Measurements from ENCODE around the gene EXOC2. TPM values are rescaled to one million over a fixed set of nuclear protein-coding genes. Genes with fewer than 3 reads are reported as not detected.
A peak's percentile ranks its signal among the peaks of the same experiment; 100 is the strongest.

Gene EXOC2
- total RNA-seq, 1 donor from 2014 or later = 13.3 TPM

- intact Hi-C loops (cut with DNase I) = no loop called here
- DNase-seq (ENCODE audit: missing footprints) (no peak), ATAC-seq (no peak)
These were observed 196.3 kb downstream of the EXOC2 start for GRCh38 chr6:496649-497048.

- intact Hi-C loops (cut with DNase I) = no loop called here
- DNase-seq (ENCODE audit: missing footprints) = no peak
- ATAC-seq = no peak
These were observed 198.5 kb downstream of the EXOC2 start for GRCh38 chr6:494394-494793.

DNA sequence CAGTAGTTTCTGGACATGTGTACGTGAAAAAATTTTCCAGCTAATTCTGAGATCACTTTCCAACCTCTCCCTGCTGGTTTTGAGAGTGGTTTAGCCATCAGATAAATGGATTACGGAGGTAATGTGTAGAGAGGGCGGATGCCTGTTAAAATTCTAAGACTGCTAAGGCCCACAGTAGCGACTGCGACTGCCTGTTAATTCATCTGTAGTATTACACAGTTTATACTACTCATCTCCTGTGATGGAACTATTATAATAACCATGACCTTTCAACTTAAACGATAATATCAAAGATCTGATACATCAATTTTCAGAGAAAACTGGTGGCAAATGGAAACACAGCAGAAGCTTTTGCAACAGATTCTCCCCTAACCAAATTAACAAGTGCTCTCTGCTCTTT is 199.1 kb downstream of the EXOC2 start:
- ATAC-seq (no peak), DNase-seq (ENCODE audit: missing footprints) (no peak)
- intact Hi-C loops (cut with DNase I) = no loop called here

DNA sequence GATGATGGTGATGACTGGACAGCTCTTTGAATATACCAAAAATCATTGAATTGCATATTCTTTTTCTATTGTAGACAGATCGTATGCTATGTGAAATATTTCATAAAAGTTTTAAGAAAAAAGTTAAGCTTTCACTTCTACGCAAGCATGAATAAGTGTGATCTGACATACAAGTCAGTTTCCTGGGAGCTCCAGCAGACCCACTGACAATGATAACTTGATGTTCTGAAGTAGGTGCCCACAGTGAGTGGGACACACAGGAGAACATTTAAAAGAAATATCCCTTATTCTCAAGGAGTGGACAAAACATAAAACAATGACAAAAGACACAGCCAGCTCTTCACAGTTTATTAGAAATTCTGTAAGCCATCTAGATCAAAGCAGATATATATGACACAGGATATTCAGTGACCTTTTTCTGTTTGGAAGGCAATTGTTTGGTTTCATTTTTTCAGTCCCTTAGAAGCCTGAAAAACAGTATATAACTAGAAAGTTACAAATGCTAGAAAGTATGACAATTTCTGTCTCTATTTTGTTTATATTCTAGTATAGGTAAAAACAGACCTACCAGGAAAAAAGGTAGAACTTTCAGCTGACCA is 200.0 kb downstream of the EXOC2 start:
- no peak for ATAC-seq
- no peak for DNase-seq (ENCODE audit: missing footprints)
- intact Hi-C loops (cut with DNase I) = no loop called here

- ATAC-seq (no peak), DNase-seq (ENCODE audit: missing footprints) (no peak)
- intact Hi-C loops (cut with DNase I) = no loop called here
These were observed 200.8 kb downstream of the EXOC2 start for GRCh38 chr6:492178-492577.

GRCh38 chr6:491233-491632 is 201.7 kb downstream of the EXOC2 start:
- intact Hi-C loops (cut with DNase I) = no loop called here
- DNase-seq (ENCODE audit: missing footprints) (no peak), ATAC-seq (no peak)

DNA sequence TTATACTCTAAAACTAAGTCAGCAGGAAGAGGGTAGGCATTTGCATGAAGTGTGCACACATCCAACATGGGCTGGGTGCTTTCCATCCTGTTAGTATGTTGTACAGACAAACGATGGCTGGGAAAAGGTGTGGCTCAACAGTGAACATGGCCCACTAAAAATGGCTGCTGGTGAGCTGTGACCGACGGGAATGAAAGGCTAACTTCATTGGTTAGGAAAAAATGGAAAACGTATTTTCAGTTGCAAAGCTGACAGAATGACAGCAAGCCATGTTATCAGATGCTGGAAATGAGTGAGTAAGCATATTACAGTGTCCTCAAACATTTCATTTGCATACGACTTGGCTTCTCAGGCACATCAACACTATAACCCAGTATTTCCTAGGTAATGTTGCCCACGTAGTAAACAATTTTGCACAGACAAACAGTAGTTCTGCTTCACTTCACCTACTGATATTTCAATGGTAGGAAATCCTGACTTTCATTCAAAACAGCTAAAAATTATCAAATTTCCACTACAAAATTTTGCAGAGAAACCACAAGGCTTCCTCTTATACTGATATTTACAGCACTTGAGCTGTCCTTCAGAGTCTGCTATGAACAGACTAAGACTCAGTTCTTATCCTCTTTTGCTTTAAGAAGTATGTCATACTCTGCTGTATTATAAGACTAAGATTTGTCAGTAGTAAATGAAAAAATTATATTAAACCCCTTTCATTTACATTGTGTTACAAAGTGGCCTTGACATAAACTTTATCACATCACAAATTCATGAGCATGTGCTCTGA is 202.5 kb downstream of the EXOC2 start:
- ATAC-seq (no peak), DNase-seq (ENCODE audit: missing footprints) (no peak)
- intact Hi-C loops (cut with DNase I) = no loop called here

DNA sequence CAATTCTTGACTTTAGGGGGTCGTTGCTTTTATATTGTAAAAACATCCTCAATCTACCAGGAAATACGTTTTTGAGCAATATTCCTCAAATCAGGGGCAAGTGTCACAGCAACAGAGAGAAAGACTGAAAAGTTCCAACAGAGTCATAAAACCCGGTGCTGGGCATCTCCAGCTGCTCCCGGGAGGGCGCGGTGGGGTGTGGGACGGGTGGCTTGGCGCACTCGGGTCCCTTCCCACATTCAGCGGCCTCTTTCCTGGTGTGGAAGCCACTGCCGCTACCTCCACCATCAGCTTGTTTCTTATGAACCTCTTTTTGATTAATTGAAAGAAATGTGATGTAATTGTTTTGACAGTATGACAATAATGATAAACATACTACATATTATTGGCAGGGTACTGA is 203.2 kb downstream of the EXOC2 start:
- no peak for DNase-seq (ENCODE audit: missing footprints)
- intact Hi-C loops (cut with DNase I) = no loop called here

DNA sequence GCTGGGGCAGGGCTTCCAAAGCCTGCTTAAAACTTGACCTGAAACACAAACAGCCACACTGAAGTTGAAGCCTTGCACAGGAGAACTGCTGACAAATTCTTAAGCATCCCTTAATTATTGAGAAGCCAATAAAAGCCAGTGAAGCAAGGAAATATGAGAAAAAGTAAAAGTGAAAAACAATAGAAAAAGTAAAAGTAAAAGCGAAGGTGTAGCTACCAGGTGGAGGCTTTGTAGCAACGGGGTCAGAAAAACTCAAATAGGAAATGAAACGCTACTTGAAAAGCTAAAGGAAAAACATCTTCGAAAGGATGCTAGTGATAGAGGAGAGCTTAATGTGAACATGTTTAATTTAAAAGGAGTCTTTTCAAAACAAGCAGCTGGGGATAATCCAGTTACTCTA is 203.9 kb downstream of the EXOC2 start:
- DNase-seq (ENCODE audit: missing footprints) (no peak), ATAC-seq (no peak)
- intact Hi-C loops (cut with DNase I) = no loop called here

More for the DNA sequence above, 203.2 kb downstream of the EXOC2 start:
- ATAC-seq = no peak

DNA sequence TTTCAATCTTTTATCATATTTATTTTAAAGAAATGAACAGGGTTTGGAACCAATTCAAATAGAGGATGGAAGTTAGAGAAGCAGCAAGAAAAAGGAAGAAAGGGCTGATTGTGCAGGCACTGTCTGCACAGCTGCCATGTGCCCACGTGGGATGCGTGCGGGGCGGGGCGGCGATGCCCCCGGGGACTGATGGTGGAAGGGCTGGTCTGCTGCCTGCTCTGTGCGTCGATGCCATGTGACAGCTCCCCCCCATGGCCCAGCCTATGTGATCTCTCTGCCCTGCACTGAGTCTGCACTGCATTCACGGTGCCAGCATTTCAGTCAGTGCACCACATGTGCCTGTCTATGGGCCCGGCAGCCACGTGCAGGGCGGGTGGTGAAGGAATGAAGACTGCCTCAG is 205.0 kb downstream of the EXOC2 start:
- intact Hi-C loops (cut with DNase I) = no loop called here
- ATAC-seq (no peak), DNase-seq (ENCODE audit: missing footprints) (no peak)

- ATAC-seq (no peak), DNase-seq (ENCODE audit: missing footprints) (no peak)
- intact Hi-C loops (cut with DNase I) = no loop called here
These were observed 207.2 kb downstream of the EXOC2 start for GRCh38 chr6:485655-486170.

DNA sequence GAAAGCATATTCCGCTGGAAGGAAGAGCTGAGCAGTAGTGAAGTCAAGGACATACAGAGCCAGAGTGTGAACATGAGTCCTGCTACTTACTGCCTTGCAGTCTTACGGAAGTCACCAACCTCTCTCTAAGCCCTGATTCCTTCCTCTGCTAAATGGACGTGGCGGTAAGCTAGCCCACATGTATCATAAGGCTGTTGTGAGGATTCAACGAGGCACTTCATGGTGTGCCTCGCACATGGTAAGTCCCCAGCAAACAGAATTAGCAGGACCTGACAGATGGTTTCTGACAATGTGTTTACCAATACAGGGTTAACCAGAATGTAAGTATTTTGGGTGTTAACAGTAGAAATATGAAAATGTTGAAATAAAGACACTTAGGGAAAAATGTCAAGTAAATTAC is 208.2 kb downstream of the EXOC2 start:
- no peak for DNase-seq (ENCODE audit: missing footprints)
- intact Hi-C loops (cut with DNase I) = no loop called here
- no peak for ATAC-seq

GRCh38 chr6:484086-484745 is 208.7 kb downstream of the EXOC2 start:
- intact Hi-C loops (cut with DNase I) = no loop called here
- ATAC-seq = no peak
- DNase-seq (ENCODE audit: missing footprints) = no peak

DNA sequence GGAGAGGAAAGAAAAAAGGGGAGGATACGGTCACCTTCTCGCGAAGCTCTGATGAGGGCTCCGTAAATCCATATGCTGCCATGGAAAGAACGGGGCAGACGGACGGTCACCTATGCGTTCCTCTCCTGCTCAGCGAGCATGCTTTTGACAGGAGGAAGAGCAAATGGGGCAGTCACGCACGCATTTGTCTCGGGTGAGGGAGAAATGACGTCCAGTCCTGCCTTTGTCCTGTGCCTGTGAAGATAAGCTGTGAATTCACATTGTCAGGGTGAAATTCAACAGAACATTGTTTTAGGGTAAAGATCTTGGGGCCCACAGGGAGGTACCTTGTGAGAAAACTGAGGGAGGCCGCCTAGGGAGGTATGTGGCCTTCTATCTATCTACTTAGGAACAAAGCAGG is 217.6 kb downstream of the EXOC2 start:
- no peak for DNase-seq (ENCODE audit: missing footprints)
- ATAC-seq = no peak
- intact Hi-C loops (cut with DNase I) = no loop called here

GRCh38 chr6:474453-475185 is 218.3 kb downstream of the EXOC2 start:
- intact Hi-C loops (cut with DNase I) = no loop called here
- DNase-seq (ENCODE audit: missing footprints) (no peak), ATAC-seq (no peak)

DNA sequence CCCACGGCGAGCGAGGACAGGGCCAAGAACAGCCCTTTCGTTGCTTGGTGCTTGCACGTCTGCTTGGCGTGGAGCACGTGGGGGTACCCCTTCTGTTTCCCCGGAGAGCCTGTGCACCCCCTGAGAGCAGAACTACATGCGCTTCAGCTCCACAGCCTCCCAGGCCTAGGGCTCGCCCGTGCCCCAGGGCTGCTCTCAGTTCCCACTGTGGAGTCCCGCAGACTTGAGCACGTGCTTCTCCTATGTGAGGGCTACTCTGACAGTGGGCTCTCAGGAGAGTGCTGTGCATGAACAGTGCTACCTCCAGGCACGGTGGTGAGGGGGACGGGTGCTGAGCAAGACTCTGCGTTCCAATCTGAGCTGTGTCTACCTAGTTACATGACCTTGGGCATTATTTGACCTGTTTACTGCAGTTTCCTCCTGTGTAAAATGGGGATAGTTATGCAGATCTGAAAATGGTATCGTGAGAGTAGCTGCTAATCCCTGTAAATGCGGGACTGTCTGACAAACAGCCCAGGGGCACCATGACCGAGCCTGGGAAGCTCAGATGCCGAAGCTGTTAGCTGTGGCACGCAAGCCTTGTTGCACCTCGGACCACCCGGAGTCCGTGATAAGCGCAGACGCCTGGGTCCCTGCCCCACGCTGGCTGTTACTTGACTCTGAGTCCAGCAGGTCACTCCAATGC is 219.0 kb downstream of the EXOC2 start:
- intact Hi-C loops (cut with DNase I) = no loop called here
- ATAC-seq = peak; percentile 10
- peak; percentile 27 for DNase-seq (ENCODE audit: missing footprints)

GRCh38 chr6:473356-473755 is 219.6 kb downstream of the EXOC2 start:
- intact Hi-C loops (cut with DNase I) = no loop called here
- ATAC-seq = no peak
- no peak for DNase-seq (ENCODE audit: missing footprints)

- ATAC-seq (no peak), DNase-seq (ENCODE audit: missing footprints) (no peak)
- intact Hi-C loops (cut with DNase I) = no loop called here
These were observed 222.0 kb downstream of the EXOC2 start for GRCh38 chr6:470901-471448.

Data from Right ventricle myocardium inferior (tissue), 1 donor.